HG02610 (cell line): ENCODE data around the gene RAB43.
"Not testable (repeated sequence)": the region's sequence is repeated elsewhere in the genome, so short reads cannot be mapped to it uniquely, and the experiment has no call there.

ENCODE experiments used
- ATAC-seq: cut with Tn5 transposase; IDR thresholded peaks from one replicate; pipeline ENCODE4 v1.9.1; 2021; ENCODE audit warnings: mild to moderate bottlenecking, moderate library complexity; ENCODE audit not compliant: unreplicated experiment

The RAB43 gene

DNA sequence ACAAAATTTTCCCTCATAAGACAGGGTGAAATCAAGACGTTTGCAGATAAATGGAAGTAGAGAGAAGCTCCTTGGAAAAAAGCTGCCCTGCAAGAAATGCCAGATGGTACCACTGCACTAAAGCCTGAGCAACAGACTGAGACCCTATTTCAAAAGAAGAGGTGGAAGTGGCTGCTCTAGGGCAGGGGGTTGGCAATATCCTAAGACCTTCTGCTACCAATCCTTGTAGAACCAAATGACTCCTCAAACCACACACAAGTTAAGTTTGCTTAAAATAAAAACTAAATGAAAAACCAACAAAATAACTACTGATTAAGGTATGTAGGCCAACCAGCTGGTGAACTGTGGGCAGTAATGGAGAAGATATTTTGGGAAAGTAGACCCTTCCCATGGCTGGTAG is 21.3 kb downstream of the RAB43 start:
- ATAC-seq, result no peak

DNA sequence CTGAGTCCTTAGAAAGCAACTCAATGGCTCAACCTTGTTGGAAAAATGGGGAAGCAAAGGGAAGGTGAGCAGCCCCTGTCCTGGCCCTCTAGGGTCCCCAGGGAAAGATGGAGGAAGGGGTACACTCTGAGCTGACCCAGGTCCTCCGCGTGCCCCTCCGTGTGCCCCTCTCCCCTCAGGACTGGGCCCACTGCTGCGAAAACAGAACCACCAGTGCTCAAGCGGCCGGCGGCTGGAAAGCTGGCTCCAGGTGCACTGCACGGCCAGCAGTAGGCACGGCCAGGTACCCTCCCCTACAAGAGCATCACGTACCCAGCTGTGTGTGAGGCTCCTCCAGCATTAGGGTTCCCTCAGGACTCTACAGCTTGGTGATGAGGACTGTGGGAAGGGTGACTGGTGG is 26.3 kb downstream of the RAB43 start:
- ATAC-seq, result no peak

DNA sequence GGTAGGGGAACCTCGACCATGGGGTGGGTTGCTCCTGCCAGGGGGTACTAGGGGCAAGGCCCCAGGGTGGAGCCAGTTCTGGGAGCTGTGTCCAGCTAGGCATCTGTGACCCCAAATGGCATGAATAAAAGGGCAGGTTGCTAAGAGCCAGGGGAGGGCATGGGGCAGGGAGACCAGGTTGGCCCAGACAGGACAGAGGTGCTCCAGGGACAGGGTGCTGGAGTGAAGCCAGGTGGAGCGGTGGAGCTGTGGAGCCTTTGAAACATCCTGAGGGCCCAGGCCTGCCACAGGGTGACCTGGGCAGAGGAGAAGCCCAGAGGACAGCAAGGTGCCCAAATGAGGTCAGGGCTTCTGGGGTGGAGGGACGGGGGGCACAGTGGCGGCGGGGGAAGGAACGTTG is 33.3 kb downstream of the RAB43 start:
- ATAC-seq, result peak; percentile 12

DNA sequence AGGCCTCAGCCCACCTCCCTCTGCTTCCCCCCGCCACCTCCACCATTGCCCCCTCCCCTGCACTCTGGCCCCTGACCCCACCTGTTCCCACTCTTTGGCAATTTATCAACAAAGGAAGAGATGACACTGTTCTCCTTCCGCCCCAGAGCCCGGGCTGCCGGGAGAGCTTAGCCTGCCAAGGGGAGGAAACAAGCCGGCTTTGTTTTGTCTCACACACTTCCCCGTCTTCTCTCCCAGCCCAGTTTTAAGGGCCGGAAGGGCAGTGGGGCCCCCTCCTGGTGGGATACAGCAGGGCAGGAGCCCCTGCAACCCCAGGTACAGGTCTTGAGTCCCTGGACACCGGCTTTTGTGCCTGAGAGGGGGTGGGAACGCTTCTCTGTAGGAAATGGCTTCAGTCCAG is 33.7 kb downstream of the RAB43 start:
- peak; percentile 36 for ATAC-seq

DNA sequence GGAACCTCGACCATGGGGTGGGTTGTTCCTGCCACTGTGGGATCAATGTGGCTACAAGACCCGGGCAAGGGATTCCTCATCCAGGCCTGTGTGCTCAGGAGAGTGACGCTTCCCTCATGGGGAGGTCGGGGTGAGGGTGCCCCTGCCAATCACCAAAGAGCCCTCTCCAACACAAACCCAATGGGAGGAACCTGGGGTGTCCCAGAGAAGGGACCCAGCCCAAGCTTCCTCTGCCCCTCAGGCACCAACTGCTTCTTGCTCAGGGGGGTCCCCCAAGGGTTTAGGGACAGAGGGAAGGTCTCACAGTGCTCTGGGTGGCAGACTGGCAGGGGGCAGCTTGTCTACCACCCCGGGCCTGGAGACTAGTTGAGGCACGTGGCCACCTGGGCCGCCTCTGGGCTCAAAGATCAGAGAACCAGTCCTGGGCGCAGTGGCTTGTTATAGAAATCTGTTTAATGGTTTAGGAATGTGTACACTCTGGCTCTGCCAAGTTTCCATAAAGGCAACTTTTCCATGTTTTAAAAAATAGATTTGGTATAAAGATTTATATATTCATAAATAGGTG is 34.4 kb downstream of the RAB43 start:
- no peak for ATAC-seq

DNA sequence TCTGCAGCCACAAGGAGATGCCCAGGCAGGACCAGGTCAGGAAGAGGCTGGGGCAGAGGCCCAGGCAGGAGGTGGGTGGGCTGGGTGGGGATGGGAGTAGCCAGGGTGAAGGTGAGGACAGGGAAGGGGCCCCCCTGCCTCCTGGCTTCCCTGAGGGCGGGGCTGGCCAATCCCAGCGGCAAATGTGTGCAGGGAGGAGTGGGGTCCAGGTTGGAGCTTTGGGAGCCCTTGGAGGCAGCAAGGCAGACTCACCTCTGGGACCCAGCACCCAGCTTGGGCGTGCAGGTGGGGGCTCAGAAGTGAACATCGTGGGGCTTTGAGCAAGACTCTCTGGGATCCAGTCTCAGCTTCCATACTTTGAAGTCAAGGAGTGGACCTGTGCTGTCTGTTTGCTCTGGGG is 35.8 kb downstream of the RAB43 start:
- ATAC-seq, result no peak

DNA sequence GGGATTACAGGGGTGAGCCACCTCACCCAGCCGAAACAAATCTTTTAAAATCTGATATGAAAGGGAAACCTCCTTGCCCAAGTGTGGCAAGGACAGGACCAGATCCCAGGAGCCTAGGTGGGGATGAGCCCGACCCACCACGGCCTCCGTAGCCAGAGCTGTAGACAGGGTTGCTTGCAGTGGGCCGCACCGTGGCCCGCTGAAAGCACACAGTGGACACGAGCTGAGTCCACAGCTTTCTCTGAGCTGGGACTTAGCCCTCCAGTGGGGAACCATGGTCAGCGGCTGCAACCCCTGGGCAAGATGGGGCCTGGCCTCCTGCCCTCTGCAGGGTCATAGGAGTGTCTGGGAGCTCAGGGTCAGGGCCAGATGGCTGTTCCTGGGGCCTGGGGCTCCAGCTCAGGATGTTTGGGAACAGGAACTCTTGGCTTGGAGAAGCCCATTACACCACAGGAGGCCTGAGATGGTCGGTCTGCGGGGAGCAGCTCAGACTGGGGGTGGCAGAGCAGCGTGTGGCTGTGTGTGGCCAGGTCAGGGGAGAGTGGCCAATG is 36.4 kb downstream of the RAB43 start:
- ATAC-seq, result no peak

DNA sequence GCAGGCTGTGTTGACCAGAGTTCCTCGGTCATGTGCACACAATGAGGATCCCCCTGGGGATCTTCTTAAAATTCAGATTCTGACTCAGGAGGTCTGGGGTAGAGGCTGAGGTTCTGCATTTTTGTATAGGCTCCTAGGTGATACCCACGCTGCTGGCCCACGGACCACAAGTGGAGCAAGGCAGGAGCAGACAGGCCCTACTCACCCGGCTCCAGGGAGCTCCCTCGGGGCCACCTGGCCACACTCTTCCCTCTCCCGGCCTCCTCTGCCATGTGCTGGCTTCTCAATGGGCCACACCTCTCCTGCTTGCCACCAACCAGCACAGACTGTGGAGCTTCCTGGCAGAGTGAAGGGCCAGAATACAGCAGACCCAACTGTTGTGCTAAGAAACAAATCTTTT is 37.1 kb downstream of the RAB43 start:
- ATAC-seq, result no peak

DNA sequence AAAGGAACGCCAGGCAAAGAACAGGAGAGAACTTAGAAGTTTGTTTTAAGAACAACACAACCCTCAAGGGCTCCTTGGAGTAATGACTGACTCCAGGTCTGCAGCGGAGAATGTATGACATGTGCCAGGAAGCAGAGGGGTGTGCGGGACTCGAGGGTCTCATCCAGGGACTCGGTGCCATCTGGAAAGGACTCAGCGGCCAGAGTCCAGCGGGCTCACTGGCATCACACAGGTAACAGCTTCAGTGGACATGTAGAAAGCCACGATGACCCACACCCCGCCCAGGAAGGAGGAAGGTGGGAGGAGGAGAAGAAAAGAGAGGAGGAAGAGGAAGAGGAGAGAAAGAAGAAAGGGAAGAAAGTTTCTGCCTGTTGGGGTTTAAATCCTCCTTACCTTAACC is 39.6 kb downstream of the RAB43 start:
- no peak for ATAC-seq

DNA sequence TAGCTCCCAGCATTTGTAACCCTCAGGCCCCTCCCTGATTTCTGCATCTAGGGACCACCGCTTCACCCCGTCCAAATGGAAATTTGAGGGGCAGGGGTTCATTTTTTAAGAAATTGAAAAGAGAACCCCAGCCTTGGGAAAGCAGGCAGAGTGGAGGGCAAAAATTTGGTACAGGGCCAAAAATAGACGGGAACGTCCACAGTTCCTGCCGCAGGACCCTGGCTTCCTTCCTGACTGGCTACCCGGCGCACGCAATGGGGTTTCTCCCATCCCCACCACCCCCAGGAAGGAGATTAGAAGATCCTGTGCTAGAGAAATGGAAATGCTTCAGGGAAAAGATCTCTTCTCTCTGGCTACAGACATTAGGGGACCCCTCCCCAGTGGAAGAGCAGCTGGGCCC is 40.1 kb downstream of the RAB43 start:
- ATAC-seq, result no peak

DNA sequence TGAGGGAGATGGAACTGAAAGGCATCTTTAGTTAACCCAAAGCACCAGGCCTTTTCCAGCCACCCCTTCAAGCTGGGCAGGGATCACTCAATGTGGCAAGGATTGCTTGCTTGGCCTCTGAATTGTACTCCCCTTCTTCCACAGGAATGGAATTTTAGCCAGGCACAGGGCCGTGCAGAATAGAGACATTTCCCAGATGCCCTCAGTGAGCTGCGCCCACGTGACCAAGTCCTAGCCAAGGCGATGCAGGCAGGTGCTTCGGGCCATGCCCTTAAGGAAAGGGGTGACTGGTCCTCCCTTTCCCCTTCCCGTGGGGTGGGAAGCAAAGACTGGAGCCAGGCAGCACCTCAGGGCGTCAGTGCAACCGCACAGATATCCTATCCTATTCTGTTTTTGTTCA is 43.1 kb downstream of the RAB43 start:
- ATAC-seq, result no peak

DNA sequence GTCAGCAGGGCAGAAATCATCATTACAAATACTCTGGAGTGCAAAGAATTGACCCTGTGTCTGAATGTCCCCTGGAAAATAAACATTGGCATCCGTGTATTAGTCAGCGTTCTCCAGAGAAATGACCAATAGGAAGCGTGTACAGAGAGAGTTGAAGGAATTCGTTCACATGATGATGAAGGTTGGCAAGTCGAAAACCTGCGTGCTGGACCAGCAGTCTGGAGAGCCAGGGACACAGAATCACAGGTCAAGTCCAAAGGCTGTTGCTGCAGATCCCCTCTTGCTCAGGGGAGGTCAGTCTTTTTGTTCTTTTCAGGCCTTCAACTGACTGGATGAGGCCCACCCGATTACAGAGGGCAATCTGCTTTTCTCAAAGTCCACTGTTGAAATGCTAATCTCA is 44.4 kb downstream of the RAB43 start:
- no peak for ATAC-seq

DNA sequence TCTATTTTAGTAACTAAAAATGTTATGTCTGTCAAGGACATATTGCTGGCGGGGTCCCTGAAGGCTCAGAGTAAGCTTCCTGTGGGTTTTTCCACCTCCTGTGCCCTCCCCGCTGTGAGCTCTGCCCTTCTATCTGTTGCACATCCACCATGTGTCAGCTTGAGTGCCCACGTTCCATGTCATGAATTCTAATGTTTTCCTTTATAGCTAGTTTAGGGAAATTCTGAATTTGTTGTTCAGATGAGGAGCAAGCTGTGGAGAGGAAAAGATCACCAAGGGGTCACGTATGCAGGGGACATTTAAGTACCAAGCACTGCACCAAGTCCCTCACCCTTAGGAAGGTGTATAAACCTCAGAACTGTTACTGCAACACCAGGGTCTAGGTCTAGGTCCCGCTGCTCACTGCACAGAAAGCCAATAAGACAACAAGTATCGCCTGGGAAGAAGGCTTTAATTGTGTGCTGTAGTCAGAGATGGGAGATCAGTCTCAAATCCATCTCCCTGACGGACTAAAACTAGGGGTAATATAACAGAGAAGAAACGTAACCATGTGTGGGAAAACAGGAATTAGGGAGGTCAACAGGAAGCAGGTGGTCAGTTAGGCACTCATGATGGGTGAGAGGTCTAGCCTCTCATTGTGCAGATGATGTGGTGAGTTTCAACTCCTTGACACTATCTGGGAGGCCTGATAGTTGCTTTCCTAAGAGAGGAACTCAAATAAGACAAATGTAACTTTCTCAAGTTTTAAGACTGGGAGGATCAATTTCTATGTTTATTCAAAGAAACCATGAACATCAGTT is 51.3 kb downstream of the RAB43 start:
- ATAC-seq, result no peak

DNA sequence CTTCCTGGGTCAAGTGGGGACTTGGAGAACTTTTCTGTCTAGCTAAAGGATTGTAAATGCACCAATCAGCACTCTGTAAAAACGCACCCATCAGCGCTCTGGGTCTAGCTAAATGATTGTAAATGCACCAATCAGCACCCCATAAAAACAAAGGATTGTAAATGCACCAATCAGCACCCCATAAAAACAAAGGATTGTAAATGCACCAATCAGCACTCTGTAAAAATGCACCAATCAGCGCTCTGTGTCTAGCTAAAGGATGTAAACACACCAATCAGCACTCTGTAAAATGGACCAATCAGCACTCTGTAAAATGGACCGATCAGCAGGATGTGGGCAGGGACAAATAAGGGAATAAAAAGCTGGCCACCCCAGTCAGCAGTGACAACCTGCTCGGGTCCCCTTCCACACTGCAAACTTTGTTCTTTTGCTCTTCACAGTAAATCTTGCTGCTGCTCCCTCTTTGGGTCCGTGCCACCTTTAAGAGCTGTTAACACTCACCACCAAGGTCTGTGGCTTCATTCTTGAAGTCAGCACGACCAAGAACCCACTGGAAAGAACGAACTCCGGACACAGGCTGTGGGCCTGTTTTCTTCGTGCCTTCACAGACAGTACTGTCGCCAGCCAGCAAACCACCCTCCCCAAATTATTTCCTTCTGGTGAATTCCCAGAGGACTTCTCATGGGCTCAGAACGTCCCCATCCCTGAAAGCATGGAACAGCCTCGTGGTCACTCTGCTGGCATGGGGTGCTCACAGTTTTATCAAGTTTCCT is 52.1 kb downstream of the RAB43 start:
- ATAC-seq, result not testable (repeated sequence)

DNA sequence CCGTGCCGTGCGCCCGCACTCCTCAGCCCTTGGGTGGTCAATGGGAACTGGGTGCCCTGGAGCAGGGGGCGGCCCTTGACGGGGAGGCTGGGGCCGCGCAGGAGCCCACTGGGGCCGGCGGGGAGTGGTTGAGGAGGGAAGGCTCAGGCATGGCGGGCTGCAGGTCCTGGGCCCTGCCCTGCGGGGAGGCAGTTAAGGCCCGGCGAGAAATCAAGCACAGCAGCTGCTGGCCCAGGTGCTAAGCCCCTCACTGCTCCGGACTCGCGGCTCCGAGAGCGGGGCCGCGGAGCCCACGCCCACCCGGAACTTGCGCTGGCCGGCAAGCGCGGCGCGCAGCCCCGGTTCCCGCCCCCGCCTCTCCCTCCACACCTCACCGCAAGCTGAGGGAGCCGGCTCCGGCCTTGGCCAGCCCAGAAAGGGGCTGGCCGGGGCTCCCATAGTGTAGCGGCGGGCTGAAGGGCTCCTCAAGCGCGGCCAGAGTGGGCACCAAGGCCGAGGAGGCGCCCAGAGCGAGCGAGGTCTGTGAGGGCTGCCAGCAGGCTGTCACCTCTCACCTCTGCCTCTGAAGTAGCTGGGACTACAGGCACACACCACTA is 53.2 kb downstream of the RAB43 start:
- no peak for ATAC-seq

DNA sequence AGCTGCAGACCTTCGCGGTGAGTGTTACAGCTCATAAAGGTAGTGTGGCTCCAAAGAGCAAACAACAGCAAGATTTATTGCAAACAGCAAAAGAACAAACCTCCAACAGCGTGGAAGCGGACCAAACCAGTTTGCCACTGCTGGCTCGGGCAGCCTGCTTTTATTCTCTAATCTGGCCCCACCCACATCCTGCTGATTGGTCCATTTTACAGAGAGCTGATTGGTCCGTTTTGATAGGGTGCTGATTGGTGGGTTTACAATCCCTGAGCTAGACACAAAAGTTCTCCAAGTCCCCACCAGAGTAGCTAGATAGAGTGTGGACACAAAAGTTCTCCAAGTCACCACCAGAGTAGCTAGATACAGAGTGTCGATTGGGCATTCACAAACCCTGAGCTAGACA is 53.9 kb downstream of the RAB43 start:
- not testable (repeated sequence) for ATAC-seq

DNA sequence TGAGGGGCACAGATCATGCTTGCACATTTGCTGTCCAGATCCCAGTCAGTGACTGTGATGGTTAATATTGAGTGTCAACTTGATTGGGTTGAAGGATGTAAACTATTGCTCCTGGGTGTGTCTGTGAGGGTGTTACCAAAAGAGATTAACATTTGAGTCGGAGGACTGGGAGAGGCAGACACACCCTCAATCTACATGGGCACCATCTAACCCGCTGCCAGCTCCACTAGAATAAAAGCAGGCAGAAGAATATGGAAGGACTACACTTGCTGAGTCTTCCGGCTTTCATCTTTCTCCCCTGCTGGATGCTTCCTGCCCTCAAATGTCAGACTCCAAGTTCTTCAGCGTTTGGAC is 55.9 kb downstream of the RAB43 start:
- ATAC-seq, result no peak

DNA sequence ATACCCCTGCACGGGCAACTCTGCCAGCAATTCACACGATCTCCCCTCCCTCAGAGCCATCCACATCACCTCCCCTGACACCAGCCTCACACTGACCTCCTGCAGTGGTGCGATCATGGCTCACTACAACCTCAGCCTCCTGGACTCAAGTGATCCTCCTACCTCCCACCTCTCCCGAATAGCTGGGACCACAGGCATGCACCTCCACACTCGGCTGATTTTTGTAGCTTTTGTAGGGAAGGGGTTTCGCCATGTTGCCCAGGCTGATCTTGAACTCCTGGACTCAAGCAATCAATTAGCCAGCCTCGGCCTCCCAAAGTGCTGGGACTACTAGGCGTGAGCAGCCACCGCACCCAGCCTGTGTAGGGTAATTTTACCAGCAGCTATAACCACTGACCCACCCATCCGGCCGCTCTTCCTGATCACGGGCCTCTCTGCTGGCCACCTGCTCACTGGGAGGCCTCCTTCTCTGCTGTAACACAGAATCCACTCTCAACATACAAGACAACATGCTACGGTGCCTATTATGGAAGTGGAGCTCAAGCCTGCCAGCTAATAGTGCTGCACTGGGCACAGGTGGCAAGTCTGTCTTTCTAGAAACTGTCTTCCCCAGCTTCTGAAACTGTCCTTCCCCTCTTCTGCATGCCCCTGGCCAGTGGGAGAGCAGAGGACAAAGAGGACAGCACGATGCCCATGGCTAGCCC is 56.4 kb downstream of the RAB43 start:
- no peak for ATAC-seq

DNA sequence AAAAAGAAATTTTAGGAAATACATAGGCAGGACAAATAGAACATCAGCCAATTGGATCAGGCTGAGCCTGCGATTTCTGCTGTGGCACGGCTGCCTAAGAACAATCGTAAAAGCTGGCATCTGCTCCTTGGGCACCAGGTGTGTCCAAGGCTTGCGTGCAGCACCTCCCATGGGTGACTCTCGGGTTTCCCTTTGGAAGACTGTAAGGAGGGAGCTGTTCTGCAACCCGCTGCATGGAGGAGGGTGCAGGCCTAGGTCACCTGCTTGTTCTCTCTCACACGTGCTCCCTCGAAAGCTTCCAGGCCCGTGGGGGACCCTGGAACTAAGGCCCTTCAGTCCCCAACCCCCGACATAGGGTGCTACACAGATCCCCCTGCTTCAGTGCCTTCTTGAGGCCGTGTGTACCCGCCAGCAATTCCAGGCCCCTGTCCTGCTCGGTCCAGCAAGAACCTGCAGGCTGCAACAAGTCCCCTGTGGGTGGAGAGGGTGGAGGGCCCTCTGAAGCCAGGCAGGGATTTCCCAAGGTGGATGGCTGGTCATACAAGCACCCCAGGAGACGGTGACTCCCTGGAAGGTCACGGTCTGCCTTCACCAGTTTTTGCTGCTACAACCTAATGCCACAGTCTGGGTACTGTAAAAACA is 57.6 kb downstream of the RAB43 start:
- ATAC-seq, result no peak

DNA sequence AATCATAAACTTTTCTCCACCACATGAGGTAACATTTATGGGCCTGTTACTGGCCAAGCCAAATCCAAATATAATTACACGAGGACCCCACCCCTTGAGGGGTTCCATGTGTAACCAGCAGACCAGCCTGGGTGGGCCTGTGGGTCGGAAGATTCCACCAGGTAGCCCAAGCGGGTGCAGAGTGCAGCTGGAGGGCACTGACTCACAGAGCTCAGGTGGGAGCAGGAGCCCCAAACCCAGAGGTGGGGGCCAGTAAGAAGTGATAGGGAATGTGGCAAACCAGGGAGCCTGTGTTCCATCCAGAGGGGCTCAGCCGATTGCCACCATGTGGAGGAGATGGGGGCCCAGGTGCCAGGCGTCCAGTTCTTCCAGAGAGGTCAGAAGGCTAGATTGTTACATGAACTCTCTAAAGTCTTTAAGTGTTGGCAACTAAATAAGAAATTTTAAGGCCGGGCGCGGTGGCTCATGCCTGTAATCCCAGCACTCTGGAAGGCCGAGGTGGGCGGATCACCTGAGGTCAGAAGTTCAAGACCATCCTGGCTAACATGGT is 58.4 kb downstream of the RAB43 start:
- ATAC-seq, result no peak
